Central memory CD8-positive, alpha-beta T cell (primary cell): Measurements from ENCODE around the gene MYOZ3.

Experiments
- ATAC-seq: fragments of 150-1000 bp; cut with Tn5 transposase; replicated peaks from 2 replicates; pipeline ENCODE4 v1.10.0; 2022; ENCODE audit warnings: mild to moderate bottlenecking, moderate FRiP score, moderate number of reproducible peaks; ENCODE audit not compliant: poor library complexity, severe bottlenecking; ENCODE audit errors: extremely low read depth
- DNase-seq, 2 donors: peaks; one replicate each; pipeline ENCODE4 v3.0.0; 2021; ENCODE audit warnings: low spot score in 2 of 2
- H3K27ac Mint-ChIP-seq: one replicate; pipeline ENCODE4 v1.8.0; 2022; ENCODE audit warnings: low read depth, mild to moderate bottlenecking, moderate library complexity, mixed read lengths
- H3K27me3 Mint-ChIP-seq: one replicate; pipeline ENCODE4 v1.8.0; 2022; ENCODE audit warnings: mixed read lengths
- H3K36me3 Mint-ChIP-seq: one replicate; pipeline ENCODE4 v1.8.0; 2022; ENCODE audit warnings: mild to moderate bottlenecking, moderate library complexity, mixed read lengths; ENCODE audit not compliant: insufficient read depth
- H3K4me1 Mint-ChIP-seq: one replicate; pipeline ENCODE4 v1.8.0; 2022; ENCODE audit warnings: mixed read lengths
- H3K4me3 Mint-ChIP-seq: one replicate; pipeline ENCODE4 v1.8.0; 2022; ENCODE audit warnings: mild to moderate bottlenecking, moderate library complexity, mixed read lengths
- H3K9me3 Mint-ChIP-seq: one replicate; pipeline ENCODE4 v1.8.0; 2022; ENCODE audit warnings: mixed read lengths

MYOZ3 gene

GRCh38 chr5:150651382-150651781 is 9.7 kb upstream of the MYOZ3 start:
- H3K4me1 Mint-ChIP-seq: no peaks in the 10 kb centered on the region
- H3K36me3 Mint-ChIP-seq: no peaks in the 10 kb centered on the region
- DNase-seq (no peak), ATAC-seq (no peak)
- no peak overlapping the region for H3K27ac Mint-ChIP-seq
- no peak overlapping the region for H3K4me3 Mint-ChIP-seq
- H3K27me3 Mint-ChIP-seq: peaks cover 12% of the 10 kb centered on the region
- H3K9me3 Mint-ChIP-seq: no peaks in the 10 kb centered on the region

- Mint-ChIP-seq H3K27ac (no peak overlapping the region), H3K4me1 (peaks cover under 1% of the 10 kb centered on the region), H3K4me3 (no peak overlapping the region), H3K27me3 (peaks cover 8% of the 10 kb centered on the region), H3K9me3 (no peaks in the 10 kb centered on the region), H3K36me3 (peaks cover 2% of the 10 kb centered on the region)
- DNase-seq (no peak), ATAC-seq (no peak)
These were observed 9.0 kb upstream of the MYOZ3 start for GRCh38 chr5:150651924-150652671.

DNA sequence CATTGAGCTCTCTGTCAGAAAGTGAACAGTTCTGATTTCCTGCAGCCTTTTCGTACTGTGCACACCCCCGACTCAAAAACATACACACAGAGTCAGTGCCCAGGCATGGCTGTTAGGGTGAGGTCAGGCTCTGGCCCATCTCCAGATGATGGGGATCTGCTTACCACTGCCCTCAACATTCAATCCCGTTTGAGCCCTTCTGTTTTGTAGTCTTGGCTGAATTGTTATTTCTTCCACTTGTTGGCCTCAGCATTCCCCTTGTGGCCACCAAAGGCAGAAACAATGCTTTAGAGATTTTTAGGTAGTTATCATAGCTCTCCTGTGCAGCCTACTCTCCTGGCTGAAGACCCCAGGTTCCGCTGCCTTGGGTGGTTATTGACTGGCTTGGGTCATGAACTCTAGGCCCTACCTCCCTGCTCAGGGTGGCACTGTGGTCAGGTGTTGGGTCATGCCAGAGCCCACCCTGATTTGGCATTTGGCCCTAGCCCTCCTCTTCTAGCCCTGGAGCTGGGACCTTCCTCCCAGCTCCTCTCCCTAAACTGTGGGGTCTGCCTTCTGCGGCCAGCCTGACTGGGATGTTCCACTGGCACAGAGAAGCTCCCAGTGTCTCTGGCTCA is 7.8 kb upstream of the MYOZ3 start:
- H3K4me1 Mint-ChIP-seq: peaks cover 9% of the 10 kb centered on the region
- no peak for ATAC-seq
- H3K27ac Mint-ChIP-seq: no peak overlapping the region
- no peaks in the 10 kb centered on the region for H3K9me3 Mint-ChIP-seq
- peaks cover 2% of the 10 kb centered on the region for H3K36me3 Mint-ChIP-seq
- H3K4me3 Mint-ChIP-seq: no peak overlapping the region
- no peak for DNase-seq
- H3K27me3 Mint-ChIP-seq: no peaks in the 10 kb centered on the region

GRCh38 chr5:150653762-150654556 is 7.1 kb upstream of the MYOZ3 start:
- H3K27ac Mint-ChIP-seq: no peak overlapping the region

DNA sequence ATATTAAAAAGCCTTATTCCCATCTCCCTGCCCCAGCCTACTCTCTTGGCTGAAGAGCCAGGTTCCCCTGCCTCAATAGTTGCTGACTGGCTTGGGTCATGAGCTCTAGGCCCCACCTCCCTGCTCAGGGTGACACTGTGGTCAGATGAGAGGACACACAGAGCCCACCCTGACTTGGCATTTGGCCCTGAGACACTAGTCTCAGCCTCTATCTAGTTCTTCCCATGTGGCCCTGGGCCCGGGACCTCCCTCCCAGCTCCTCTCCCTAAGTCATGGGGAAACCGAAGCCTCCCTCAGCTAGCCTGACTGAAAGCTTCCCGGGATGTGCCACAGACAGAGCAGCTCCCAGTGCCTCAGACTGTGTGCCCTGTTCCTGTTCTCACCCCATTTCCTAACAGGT is 5.8 kb upstream of the MYOZ3 start:
- H3K27me3 Mint-ChIP-seq: no peaks in the 10 kb centered on the region
- peaks cover 2% of the 10 kb centered on the region for H3K36me3 Mint-ChIP-seq
- ATAC-seq (no peak), DNase-seq (no peak)
- no peaks in the 10 kb centered on the region for H3K9me3 Mint-ChIP-seq
- no peak overlapping the region for H3K4me3 Mint-ChIP-seq
- H3K4me1 Mint-ChIP-seq: peaks cover 9% of the 10 kb centered on the region
- no peak overlapping the region for H3K27ac Mint-ChIP-seq

More at GRCh38 chr5:150653762-150654556, 7.1 kb upstream of the MYOZ3 start:
- Mint-ChIP-seq H3K4me3 (no peak overlapping the region), H3K9me3 (no peaks in the 10 kb centered on the region), H3K27me3 (no peaks in the 10 kb centered on the region), H3K36me3 (peaks cover 2% of the 10 kb centered on the region), H3K4me1 (peaks cover 9% of the 10 kb centered on the region)
- DNase-seq (no peak), ATAC-seq (no peak)

- peak overlapping the region; percentile 90 for H3K27ac Mint-ChIP-seq
- peaks cover 6% of the 10 kb centered on the region for H3K27me3 Mint-ChIP-seq
- peaks cover 9% of the 10 kb centered on the region for H3K4me1 Mint-ChIP-seq
- peak; percentile 70 to 76 for DNase-seq
- H3K9me3 Mint-ChIP-seq: no peaks in the 10 kb centered on the region
- ATAC-seq: peak; percentile 84
- peaks cover 2% of the 10 kb centered on the region for H3K36me3 Mint-ChIP-seq
- peak overlapping the region; percentile 73 for H3K4me3 Mint-ChIP-seq
These were observed 4.6 kb upstream of the MYOZ3 start for GRCh38 chr5:150656191-150657132.

GRCh38 chr5:150658121-150658520 is 2.9 kb upstream of the MYOZ3 start:
- no peak for ATAC-seq
- Mint-ChIP-seq H3K9me3 (no peaks in the 10 kb centered on the region), H3K27me3 (peaks cover 21% of the 10 kb centered on the region), H3K27ac (no peak overlapping the region), H3K36me3 (peaks cover 2% of the 10 kb centered on the region), H3K4me3 (peak overlapping the region; percentile 73), H3K4me1 (peaks cover 9% of the 10 kb centered on the region)
- DNase-seq: no peak

GRCh38 chr5:150658699-150659265 is 2.3 kb upstream of the MYOZ3 start:
- H3K27me3 Mint-ChIP-seq: peaks cover 21% of the 10 kb centered on the region
- peaks cover 9% of the 10 kb centered on the region for H3K4me1 Mint-ChIP-seq
- ATAC-seq (no peak), DNase-seq (no peak)
- H3K9me3 Mint-ChIP-seq: no peaks in the 10 kb centered on the region
- H3K4me3 Mint-ChIP-seq: no peak overlapping the region
- H3K36me3 Mint-ChIP-seq: peaks cover 2% of the 10 kb centered on the region
- no peak overlapping the region for H3K27ac Mint-ChIP-seq

DNA sequence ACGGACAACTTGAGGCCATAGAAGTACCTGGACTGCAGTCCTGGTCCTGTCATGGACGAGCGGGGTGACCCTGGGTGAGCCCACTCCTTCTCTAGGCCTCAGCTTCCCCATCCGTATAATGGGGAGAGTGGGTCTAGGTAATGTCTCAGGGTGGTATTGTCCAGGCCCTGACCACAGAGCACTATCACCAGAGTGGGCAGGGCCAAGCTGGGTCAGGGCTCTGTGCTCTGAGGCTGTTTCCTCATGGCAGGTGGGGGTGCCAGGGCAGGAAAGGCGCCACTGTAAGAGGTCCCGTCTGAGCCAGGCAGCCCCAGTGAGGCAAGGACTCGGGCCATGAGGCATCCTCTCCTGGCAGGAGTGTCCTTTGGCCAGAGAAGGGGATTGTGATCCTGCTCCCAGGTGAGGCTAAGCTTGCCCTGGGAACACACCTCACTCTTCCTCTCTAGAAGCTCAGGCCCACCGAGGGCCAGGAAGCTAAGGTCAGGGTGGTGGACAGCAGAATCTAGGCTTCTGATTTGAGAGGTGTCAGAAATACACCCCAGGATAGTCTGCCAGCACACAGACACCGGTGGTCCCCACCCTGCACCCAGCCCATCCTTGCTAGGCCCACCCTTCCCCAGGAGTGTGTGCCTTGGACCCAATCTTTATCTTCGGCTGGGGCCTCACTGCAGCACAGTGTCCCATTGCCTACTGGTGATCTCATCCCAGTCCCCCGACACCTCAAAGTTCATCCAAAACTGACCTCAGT is 1.5 kb upstream of the MYOZ3 start:
- H3K4me1 Mint-ChIP-seq: peaks cover 9% of the 10 kb centered on the region
- ATAC-seq (no peak), DNase-seq (no peak)
- H3K36me3 Mint-ChIP-seq: peaks cover 2% of the 10 kb centered on the region
- peaks cover 21% of the 10 kb centered on the region for H3K27me3 Mint-ChIP-seq
- H3K27ac Mint-ChIP-seq: no peak overlapping the region
- no peak overlapping the region for H3K4me3 Mint-ChIP-seq
- H3K9me3 Mint-ChIP-seq: no peaks in the 10 kb centered on the region

DNA sequence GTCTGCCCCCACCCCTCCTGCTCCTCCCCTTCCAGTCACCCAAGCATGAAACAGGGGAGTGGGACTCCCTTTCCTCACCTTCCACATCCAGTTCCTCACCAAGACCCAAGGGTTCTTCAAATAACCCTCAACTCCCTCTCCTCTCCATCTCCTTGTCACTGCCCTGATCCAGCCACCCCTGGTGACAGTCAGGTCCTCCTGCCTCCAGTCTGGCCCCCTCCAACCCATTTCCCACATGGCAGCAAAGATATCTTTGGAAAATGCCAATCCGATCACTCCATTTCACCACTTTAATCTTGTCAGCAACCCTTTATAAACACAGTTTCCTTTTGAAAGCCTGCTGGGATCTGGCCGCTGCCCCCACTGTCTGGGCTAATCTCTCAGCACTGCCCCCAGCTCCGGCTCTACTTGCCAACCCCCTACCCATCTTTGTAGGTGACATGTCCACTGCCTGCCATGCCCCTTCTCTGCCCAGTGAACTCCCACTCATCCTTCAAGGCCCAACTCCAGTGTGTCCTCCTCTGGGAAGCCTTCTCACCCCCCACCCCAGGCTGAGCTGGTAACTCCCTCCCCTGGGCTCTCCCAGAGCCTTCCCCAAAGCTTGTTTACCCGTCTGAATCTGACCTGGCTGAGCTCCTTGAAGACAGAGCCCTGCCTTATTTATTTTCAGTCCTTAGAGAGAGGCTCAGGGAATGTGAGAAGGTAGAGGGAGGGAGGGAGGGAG is 781 bp upstream of the MYOZ3 start:
- Mint-ChIP-seq H3K4me3 (no peak overlapping the region), H3K27ac (no peak overlapping the region), H3K27me3 (peaks cover 29% of the 10 kb centered on the region), H3K4me1 (peaks cover 9% of the 10 kb centered on the region), H3K36me3 (peaks cover 2% of the 10 kb centered on the region), H3K9me3 (no peaks in the 10 kb centered on the region)
- ATAC-seq (no peak), DNase-seq (no peak)
